ENCODE measurements around the gene MSN.

The MSN gene

DNA sequence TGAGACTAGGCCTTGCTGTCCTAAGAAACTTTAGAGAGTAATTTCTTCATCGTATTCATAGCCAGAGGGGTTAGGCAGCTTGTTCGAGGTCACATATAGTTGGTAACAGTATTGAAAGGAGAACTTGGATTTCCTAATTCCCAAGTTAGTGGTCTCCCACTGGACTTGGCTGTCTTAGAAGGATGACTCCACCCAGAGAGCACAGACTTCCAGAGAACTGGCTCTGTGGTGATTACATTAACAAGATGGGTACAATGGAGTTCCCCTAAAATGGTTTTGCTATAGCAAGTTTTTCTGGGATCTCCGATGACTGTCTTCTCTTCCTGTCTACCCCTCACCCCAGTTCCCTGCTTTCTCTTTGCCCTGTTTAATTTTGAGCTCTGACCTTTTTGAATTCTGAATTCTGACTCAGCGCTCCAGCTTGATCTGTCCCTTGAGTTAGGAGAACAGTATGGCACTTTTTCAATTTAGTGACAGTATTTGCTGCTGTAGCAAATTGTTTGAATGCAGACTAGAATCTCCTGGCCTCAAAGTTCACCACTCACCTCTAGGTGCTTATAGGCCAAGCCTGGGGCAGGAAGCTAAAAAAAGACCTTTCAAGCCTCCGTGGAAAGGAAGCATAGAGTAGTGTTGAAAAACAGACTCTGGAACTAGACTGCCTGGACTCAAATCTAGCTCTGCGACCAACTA is 6.9 kb downstream of the MSN start:
- no peak for DNase-seq

DNA sequence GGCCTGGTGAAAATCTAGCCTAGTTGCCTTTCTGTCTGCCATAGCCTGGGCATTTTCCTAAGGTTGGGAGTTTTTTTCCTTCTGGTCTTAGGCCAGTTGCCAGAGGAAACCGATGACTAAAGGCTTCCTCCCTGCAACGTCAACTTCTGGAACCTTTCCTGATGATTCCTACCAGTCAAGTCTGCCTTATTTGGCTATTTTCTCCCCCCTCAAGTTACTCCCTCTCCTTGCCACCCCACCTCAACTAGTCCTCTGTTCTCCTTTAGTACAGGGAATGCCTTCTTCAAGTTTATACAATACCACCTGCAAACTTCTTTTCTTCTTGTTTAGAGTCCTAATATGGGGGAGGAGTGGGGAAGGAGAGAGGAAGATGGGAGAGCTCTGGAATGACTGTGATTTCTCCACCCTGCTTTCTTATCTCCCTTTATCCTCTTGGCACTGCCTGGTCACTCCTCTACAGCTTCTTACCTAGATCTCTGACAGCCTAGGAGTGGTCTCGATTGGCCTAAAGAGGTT is 10.6 kb downstream of the MSN start:
- no peak for DNase-seq

DNA sequence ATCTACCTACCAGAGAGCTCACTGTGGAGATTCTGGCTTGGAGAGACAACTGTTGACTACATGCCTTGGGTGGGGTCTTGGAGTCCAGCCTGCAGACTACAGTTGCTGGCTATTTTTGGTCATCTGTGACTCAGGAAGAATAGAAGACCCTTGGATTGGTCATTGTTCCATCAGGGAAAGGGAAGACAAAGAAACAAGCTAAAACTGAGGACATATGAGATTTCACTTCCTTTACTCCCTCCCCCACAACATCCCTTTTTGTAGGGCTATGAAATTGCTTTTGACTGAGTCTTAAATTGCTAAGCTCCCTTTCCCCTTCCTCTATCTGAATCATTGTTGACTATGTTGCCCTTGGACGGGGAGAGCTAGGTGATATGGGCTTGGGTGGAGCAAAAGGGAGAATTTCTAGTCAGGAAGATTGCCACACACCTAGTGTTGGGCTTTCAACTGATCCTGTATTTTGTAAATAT is 11.7 kb downstream of the MSN start:
- no peak for DNase-seq

- DNase-seq, result no peak
Observed at GRCh38 chrX:65681810-65682209, 14.4 kb downstream of the MSN start.

GRCh38 chrX:65685112-65685511 is 17.7 kb downstream of the MSN start:
- no peak for DNase-seq

DNA sequence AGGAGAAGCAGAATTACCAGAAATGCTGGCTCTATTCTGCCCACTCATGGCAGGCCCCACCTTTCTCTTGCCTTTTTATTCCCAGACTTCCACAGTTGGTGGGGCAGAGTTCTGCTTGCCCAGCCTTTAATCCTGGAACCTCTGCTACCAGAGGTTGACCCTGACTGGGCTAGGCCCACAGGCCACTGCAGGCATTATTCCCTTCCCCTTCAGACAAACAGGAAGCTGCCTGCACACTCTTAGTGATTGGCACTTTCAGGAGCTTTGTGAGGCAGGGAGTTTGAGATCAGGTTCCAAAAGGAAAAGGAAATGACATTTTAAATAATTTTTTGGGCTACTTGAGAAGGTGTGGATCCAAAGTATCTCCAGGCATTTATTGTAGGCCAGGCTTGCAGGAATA is 18.8 kb downstream of the MSN start:
- no peak for DNase-seq

GRCh38 chrX:65687367-65687766 is 19.9 kb downstream of the MSN start:
- no peak for DNase-seq

DNA sequence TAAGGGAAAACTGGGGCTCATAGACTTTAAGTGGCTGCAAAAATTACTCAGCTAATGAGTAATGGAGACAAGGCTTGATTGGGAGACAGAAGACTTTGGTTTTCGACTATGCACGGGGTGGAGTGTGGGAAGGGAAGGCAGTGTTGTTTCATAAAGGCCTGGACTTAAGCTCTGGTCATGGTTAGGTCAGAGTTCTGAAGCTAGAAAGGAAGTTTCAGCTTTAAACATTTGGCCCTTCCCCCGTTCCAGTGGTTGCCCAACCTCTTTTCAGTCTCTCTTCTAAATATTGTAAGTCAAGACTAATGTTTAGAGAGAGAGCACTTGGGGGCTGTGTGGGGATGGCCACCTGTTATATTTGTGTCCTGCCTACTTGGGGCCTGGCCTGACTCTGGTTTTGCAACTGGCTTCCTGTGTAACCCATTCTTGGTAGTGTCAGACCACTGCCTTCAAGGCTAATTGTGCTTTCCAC is 21.0 kb downstream of the MSN start:
- no peak for DNase-seq

DNA sequence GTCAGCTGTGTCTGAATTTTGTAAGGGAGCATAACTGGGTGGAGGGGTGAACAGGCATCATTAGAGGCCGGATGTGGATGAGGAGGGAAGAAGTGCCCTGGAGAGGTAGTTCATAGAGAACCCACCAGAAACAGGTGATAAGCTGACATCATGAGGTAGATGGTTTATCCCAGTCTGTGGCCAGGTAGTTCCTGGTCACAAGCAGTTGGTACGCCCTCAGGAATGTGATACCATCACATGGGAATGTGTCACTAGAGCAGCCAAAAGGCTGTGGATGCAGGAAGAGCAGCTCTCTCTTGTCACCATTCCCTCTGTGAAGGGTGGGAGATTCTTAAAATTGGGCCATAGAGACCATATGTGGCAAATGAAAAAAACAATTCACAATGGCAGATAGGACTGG is 21.9 kb downstream of the MSN start:
- no peak for DNase-seq

- no peak for DNase-seq
Observed at GRCh38 chrX:65690057-65690855, 22.8 kb downstream of the MSN start.

- no peak for DNase-seq
Observed at GRCh38 chrX:65695849-65696449, 28.5 kb downstream of the MSN start.

- no peak for DNase-seq
Observed at GRCh38 chrX:65696613-65697012, 29.2 kb downstream of the MSN start.

DNA sequence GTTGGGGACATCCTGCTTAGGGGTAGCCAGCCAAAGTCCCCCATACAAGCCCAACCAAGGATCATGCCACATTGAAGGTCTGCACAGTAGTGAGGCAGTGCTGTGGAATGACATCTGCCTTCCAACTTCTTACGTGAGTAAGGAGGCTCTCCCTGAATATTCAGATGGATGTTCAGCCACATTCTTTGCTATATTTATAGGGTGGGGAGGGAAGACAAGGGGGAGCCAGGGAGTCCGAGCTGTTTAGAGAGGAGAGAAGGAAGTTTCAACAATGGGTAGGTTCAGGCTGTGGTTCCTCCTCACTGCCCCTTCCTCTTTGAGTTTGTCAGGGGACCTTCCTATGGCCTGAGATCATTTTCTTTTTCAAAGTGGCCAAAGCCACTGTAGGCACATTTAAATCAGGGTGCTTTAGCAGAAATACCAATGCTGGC is 29.8 kb downstream of the MSN start:
- DNase-seq, result no peak

GRCh38 chrX:65697915-65698796 is 30.7 kb downstream of the MSN start:
- no peak for DNase-seq

- no peak for DNase-seq
Observed at GRCh38 chrX:65702956-65703355, 35.5 kb downstream of the MSN start.

DNA sequence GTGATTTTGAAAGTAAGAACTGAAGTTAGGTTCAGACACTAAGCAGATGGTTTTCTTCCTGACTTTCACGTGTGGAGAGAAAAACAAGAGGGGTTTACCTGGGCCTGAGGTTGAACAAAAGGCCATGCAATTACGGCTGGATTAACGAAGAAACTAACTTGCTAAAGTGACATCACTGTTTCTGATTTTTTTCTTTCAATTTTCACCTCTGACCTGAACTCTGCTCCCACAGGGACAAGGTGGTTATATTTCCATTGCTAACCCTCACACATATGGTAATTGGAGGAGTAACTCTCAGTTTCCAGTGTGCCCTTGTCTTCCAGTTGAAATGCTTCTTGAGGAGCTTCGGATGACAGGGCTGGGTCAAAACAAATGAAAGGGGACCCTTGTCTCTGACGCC is 38.0 kb downstream of the MSN start:
- DNase-seq, result no peak

DNA sequence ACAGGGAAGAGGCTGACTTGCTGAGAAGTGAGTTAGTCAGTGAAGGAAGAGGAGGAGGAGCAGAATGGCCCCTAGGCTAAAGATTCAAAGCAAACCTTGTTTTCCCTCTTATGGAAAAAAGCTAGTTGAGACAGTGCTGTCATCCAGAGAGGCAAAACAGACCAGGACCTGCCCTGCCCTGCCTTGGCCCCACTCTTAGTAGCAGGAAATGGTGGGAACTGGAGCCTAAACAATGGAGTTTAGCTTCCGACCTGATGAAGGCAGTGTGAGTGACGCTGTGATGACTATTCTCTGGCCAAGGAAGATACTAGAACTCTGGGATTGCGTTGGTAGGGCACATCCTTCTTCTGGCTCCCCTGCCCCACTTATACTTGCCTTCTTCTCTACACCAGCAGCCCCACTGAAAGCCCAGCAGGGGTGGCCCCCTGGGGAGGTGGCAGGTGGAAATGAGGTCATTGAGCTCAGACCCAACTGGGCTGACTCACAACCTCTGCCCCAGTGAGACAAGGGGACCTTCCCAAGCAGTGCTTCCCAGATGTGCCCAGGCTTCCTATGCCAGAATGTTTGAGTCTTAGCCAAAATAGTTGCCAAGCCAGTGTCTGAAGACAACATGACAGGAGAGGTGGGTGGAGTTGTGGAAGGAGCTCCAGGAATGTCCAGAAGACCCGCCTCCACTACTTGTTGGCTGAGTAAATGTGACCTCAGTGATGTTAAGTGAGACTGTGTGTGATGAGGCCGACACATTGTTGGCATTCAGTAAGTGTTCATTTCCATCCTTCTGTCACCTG is 38.8 kb downstream of the MSN start:
- no peak for DNase-seq

DNA sequence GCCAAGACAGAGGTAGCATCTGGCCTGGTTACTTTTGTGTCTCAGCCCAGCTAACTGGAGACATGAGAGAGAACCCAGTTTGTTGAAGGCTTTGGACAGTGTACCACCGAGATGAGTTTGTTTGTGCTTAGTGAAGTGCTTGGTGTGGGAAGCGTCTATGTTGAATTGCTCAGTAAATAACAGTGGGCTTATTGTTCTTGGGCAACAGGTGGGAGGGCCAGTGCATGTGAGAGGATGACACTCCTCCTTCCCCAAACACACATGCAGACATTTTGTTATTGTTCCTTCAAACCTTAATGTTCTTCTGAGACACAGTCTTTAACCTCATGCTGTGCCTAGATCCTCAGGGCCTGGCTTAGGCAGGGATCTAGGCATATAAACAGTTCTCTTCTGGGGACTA is 39.7 kb downstream of the MSN start:
- no peak for DNase-seq

GRCh38 chrX:65712005-65712806 is 44.8 kb downstream of the MSN start:
- DNase-seq, result no peak

GRCh38 chrX:65718538-65718937 is 51.1 kb downstream of the MSN start:
- no peak for DNase-seq
